ENCODE results near the gene PLPPR3. TPM values are rescaled to one million over a fixed set of nuclear protein-coding genes. Genes with fewer than 3 reads are reported as not detected.
A peak's percentile ranks its signal among the peaks of the same experiment; 100 is the strongest.

Gene PLPPR3
- total RNA-seq, 1 experiment from 2014 or later = not detected

DNA sequence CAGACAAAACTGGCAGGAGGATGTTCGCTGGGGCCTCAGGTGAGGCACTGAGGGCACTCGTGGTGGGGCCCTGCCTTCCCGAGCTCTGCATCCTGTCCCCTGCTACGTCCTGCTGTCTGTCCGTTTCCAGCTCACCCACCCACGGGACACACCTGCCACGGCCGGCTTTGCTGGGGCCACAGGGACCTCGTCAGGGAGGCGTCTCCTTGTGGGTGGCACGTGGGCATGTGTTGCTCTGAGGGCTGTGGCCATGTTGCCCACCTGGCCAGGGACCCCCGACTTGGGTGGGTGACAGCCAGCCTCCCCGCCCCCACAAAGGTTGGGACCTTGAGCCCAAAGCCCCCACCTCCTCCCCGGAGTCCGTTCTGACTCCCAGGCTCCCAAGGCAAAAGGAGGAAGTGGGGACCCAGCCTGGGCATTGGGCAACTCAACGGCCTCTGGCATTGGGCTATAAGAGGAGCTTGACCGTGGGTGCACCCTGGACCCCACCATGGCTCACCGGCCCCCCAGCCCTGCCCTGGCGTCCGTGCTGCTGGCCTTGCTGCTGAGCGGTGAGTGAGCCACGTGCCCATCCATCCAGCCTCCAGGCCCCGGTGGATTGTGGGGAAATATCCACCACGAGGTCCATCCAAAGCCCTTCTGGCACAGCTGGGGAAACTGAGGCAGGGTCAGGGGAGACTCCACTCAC, 18.9 kb upstream of the PLPPR3 start, which contains the start of gene PRTN3:
PRTN3 (plus strand) TSS at position 481 of the 688 bp plus-strand sequence; CDS start at position 491, 10 bp downstream.
- intact Hi-C loops (cut with micrococcal nuclease) = no loop called here
- TF ChIP-seq, protein P1, sequence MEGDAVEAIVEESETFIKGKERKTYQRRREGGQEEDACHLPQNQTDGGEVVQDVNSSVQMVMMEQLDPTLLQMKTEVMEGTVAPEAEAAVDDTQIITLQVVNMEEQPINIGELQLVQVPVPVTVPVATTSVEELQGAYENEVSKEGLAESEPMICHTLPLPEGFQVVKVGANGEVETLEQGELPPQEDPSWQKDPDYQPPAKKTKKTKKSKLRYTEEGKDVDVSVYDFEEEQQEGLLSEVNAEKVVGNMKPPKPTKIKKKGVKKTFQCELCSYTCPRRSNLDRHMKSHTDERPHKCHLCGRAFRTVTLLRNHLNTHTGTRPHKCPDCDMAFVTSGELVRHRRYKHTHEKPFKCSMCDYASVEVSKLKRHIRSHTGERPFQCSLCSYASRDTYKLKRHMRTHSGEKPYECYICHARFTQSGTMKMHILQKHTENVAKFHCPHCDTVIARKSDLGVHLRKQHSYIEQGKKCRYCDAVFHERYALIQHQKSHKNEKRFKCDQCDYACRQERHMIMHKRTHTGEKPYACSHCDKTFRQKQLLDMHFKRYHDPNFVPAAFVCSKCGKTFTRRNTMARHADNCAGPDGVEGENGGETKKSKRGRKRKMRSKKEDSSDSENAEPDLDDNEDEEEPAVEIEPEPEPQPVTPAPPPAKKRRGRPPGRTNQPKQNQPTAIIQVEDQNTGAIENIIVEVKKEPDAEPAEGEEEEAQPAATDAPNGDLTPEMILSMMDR (IDR thresholded peaks at IDR 0.05; ENCODE audit: unreplicated experiment) = no peak
- ChIA-PET POLR2A (no interaction called here), CTCF (interaction anchor here (0.5 to 0.6 kb wide), 2 partner anchors 73 to 130 kb away, joined by 3 read pairs; no protein-coding TSS in a partner anchor)
- BruUV-seq (replicated peaks) = no TSS peak
- no peak for DNase-seq (ENCODE audit: unreplicated experiment)
- no peak within 1 kb of the TSS for H3K4me3 Mint-ChIP-seq (ENCODE audit: unreplicated experiment)
- H3K27ac Mint-ChIP-seq (ENCODE audit: low read depth, unreplicated experiment) = peak within 1 kb of the TSS; percentile 51
- peaks cover 7% of the 10 kb centered on the region for H3K9me3 Mint-ChIP-seq (ENCODE audit: unreplicated experiment)
- H3K27me3 Mint-ChIP-seq (ENCODE audit: insufficient read depth, unreplicated experiment) = peaks cover 23% of the 10 kb centered on the region
- H3K36me3 Mint-ChIP-seq (ENCODE audit: insufficient read depth, unreplicated experiment) = no peaks in the 10 kb centered on the region
- H3K4me1 Mint-ChIP-seq (ENCODE audit: insufficient read depth, unreplicated experiment) = peaks cover 6% of the 10 kb centered on the region

DNA sequence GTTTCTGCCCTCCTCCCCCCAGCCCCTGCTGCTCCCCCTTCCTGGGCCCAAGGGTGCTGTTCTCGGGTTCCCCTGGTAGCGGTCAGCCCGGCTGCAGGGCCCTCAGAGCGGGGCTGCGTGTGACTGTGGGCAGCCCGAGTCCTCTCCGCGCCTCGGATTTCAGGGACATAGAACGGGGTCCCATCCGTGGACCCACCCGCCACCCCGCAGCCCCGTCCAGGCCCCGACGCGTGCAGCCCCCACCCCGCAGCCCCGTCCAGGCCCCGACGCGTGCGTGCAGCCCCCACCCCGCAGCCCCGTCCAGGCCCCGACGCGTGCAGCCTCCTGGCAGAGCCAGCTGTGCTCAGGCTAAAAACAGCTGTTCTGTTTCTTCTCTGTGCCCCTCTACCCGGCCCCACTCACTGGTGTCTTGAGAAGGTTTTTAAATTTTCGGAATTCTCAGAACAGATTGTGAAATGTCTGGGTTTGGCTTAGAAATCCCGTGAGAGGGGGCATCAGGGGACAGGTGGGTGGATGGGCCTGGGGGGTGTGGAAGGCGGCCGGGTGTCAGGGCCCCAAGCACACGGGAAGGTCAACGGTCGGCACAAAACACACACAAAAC, 13.6 kb upstream of the PLPPR3 start:
- intact Hi-C loops (cut with micrococcal nuclease) = no loop called here
- ChIA-PET POLR2A (no interaction called here), CTCF (no interaction called here)
- H3K27ac Mint-ChIP-seq (ENCODE audit: low read depth, unreplicated experiment) = no peak overlapping the region
- no peak for DNase-seq (ENCODE audit: unreplicated experiment)
- H3K27me3 Mint-ChIP-seq (ENCODE audit: insufficient read depth, unreplicated experiment) = peaks cover 17% of the 10 kb centered on the region
- no peaks in the 10 kb centered on the region for H3K9me3 Mint-ChIP-seq (ENCODE audit: unreplicated experiment)
- no peaks in the 10 kb centered on the region for H3K4me1 Mint-ChIP-seq (ENCODE audit: insufficient read depth, unreplicated experiment)
- H3K4me3 Mint-ChIP-seq (ENCODE audit: unreplicated experiment) = no peak overlapping the region
- no TSS peak for BruUV-seq (replicated peaks)
- no peaks in the 10 kb centered on the region for H3K36me3 Mint-ChIP-seq (ENCODE audit: insufficient read depth, unreplicated experiment)
- TF ChIP-seq, protein P1 (IDR thresholded peaks at IDR 0.05; ENCODE audit: unreplicated experiment) = no peak

DNA sequence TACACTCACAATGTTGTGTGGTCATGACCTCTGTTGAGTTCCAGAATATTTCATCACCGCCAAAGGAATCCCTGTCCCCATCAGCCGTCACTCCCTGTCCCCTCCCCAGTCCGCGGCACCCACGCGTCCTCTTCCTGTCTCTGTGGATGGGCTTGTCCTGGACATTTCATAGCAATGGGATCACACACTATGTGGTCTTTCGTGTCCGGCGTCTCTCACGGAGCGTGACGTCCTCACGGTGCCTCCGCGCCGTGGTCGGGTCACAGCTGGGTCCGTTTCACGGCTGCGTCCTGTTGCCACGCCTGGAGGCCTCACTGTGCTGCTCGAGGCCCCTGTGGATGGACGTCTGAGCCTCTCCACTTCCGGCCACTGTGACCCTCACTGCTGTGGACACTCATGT, 12.5 kb upstream of the PLPPR3 start:
- Mint-ChIP-seq H3K4me3 (ENCODE audit: unreplicated experiment) (no peak overlapping the region), H3K4me1 (ENCODE audit: insufficient read depth, unreplicated experiment) (no peaks in the 10 kb centered on the region), H3K27me3 (ENCODE audit: insufficient read depth, unreplicated experiment) (peaks cover 17% of the 10 kb centered on the region), H3K27ac (ENCODE audit: low read depth, unreplicated experiment) (no peak overlapping the region), H3K9me3 (ENCODE audit: unreplicated experiment) (no peaks in the 10 kb centered on the region), H3K36me3 (ENCODE audit: insufficient read depth, unreplicated experiment) (no peaks in the 10 kb centered on the region)
- TF ChIP-seq, protein P1 (IDR thresholded peaks at IDR 0.05; ENCODE audit: unreplicated experiment) = no peak
- ChIA-PET CTCF (no interaction called here), POLR2A (no interaction called here)
- intact Hi-C loops (cut with micrococcal nuclease) = no loop called here
- DNase-seq (ENCODE audit: unreplicated experiment) = no peak
- BruUV-seq (replicated peaks) = no TSS peak

DNA sequence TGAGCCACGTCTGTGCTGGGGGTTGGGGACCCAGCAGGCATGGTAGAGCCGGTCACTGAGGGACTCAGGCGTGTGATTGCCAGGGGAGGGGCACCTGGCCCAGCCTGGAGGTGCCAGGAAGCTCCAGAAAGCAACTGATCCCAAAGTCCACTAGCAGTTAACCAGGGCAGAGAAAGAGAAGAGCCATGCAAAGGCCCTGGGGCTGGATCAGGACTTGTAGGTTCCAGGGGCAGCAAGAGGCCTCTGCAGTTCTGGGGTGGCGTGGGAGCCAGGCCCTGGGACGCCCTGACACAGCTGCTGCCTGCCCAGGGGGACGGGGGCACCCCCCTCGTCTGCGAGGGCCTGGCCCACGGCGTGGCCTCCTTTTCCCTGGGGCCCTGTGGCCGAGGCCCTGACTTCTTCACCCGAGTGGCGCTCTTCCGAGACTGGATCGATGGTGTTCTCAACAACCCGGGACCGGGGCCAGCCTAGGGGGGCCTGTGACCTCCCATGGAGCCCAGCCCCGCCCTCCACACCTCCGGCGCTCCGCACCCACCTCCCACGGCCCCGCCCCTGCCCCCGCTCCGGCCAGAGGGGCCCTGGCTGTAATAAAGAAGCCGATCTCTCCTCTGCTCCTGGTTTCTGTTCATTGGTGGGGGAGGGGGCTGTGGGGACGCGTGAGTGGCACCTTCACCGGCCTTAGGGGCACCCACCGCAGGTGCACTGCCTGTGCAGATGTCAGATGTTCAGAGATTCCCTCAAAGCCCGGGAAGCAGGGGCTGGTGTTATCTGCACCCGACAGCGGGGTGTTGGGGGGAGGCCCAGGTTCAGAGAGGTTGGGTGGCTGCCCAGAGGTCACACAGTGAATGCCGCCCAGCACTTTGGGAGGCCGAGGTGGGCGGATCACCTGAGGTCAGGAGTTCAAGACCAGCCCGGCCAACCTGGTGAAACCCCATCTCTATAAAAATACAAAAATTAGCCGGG, 9.9 kb upstream of the PLPPR3 start:
- no peak overlapping the region for H3K27ac Mint-ChIP-seq (ENCODE audit: low read depth, unreplicated experiment)
- ChIA-PET CTCF (no interaction called here), POLR2A (interaction anchor here (0.6 kb wide), 1 partner anchor 8 kb away, joined by 3 read pairs; no protein-coding TSS in a partner anchor)
- H3K4me1 Mint-ChIP-seq (ENCODE audit: insufficient read depth, unreplicated experiment) = no peaks in the 10 kb centered on the region
- H3K36me3 Mint-ChIP-seq (ENCODE audit: insufficient read depth, unreplicated experiment) = no peaks in the 10 kb centered on the region
- H3K9me3 Mint-ChIP-seq (ENCODE audit: unreplicated experiment) = no peaks in the 10 kb centered on the region
- no peak overlapping the region for H3K4me3 Mint-ChIP-seq (ENCODE audit: unreplicated experiment)
- H3K27me3 Mint-ChIP-seq (ENCODE audit: insufficient read depth, unreplicated experiment) = peaks cover 16% of the 10 kb centered on the region
- TF ChIP-seq, protein P1 (IDR thresholded peaks at IDR 0.05; ENCODE audit: unreplicated experiment) = no peak
- DNase-seq (ENCODE audit: unreplicated experiment) = no peak
- BruUV-seq (replicated peaks) = no TSS peak
- intact Hi-C loops (cut with micrococcal nuclease) = no loop called here
